22Rv1 (cell line): ENCODE data around the gene KRTAP5-10.
"Not testable (repeated sequence)": the region's sequence is repeated elsewhere in the genome, so short reads cannot be mapped to it uniquely, and the experiment has no call there.

Experiments used
- H3K27ac ChIP-seq: fragments of 450-650 bp; 2 replicates; pipeline ENCODE4 v1.5.1; 2017
- ZFX ChIP-seq: fragments of 450-650 bp; IDR thresholded peaks from 2 replicates; pipeline ENCODE4 v1.6.1; 2017; ENCODE audit warnings: antibody characterized with exemption, borderline replicate concordance
- TF ChIP-seq, protein P1 (sequence below): fragments of 450-650 bp; IDR thresholded peaks from 2 replicates; pipeline ENCODE4 v1.5.1; 2017; ENCODE audit warnings: mild to moderate bottlenecking

KRTAP5-10 gene, protein sequence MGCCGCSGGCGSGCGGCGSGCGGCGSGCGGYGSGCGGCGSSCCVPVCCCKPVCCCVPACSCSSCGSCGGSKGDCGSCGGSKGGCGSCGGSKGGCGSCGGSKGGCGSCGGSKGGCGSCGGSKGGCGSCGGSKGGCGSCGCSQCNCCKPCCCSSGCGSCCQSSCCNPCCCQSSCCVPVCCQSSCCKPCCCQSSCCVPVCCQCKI

DNA sequence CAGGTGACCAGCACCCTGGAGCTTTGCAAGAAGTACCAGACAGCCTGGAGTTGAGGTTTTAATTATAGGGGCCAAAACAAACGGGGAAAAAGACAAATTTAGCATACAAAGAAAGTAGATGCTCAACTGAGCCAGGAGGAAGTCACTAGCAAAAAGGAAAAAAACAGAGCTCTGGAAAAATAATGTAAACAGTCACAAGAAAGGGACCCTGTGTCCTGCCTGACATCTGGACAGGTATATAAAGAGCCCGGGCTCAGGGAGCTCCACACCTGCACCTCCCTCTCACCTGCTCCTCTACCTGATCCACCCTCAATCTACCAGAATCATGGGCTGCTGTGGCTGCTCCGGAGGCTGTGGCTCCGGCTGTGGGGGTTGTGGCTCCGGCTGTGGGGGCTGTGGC lies at the start of gene KRTAP5-10:
Gene KRTAP5-10 (plus strand): TSS at position 301 of the 400 bp plus-strand sequence. CDS start 25 bp downstream, at position 326.
- TF ChIP-seq, protein P1, sequence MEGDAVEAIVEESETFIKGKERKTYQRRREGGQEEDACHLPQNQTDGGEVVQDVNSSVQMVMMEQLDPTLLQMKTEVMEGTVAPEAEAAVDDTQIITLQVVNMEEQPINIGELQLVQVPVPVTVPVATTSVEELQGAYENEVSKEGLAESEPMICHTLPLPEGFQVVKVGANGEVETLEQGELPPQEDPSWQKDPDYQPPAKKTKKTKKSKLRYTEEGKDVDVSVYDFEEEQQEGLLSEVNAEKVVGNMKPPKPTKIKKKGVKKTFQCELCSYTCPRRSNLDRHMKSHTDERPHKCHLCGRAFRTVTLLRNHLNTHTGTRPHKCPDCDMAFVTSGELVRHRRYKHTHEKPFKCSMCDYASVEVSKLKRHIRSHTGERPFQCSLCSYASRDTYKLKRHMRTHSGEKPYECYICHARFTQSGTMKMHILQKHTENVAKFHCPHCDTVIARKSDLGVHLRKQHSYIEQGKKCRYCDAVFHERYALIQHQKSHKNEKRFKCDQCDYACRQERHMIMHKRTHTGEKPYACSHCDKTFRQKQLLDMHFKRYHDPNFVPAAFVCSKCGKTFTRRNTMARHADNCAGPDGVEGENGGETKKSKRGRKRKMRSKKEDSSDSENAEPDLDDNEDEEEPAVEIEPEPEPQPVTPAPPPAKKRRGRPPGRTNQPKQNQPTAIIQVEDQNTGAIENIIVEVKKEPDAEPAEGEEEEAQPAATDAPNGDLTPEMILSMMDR: no peak
- TF ChIP-seq ZFX: no peak
- no peak within 1 kb of the TSS for H3K27ac ChIP-seq

DNA sequence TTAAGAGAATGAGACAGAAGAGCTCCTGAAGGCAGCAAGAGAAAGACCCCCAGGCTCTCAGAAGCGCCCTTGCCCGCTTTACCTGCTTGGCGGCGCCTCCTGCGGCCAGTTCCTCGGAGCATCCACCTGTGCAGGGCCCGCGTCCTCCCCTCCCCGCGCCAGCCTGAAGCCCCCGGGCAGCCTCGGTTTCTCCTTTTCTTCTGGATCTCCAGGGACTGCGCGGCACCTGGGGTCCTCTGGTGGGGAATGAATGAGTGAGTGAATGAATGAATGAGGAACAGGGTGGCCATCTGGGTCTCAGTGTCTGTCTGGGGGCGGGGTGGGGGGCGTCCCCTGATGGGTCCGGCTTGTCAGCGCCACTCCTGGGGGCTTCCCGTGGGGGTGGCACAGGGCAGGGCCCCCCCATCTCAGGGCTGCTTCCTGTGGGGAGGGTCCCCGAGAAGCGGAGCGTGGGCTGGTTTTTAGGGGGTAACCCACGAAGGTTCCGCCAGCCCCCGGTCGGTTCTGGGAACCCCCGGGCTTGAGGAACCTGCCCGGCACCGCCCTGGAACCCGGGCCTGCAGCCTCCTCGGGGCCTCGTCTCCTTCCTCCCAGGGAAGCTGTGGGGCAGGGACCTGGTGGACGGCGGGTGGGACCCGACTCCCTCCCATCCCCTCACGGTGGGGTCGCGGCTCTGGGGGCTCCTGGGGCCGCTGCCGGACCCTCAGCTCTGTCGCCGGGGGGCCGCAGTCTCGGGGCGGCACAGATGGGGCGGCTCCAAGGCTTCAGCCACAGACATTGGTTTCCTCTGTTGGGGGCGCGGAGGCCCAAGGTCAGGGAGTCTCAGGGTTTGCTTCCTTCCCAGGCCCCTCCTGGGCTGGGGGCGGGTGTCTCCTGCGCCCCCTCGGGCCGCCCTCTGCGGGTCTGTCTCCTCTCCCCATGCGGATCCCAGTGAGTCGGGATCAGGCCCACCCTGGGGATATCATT lies 46.6 kb upstream of the KRTAP5-10 start:
- no peak for TF ChIP-seq ZFX
- TF ChIP-seq, protein P1: no peak
- H3K27ac ChIP-seq: no peak overlapping the region

DNA sequence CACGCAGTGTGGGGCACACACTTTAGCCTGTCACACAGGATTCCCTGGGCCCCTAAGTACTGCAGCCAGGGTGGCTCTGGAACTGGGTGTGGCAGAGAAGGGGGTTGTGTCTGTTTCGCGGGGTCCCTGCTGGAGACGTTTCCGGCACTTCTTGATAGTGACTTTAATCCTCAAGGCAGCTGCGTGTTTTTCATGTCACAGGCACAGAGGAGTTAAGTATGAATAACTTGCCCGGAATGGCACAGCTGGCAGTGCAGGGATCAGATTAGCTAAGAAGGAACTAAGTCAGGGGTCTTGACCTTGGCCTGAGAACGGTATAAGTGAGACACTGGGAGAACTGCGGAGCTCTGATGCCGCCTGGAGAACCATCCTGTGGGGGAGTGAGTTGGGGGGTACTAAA lies 45.8 kb upstream of the KRTAP5-10 start:
- TF ChIP-seq, protein P1: no peak
- TF ChIP-seq ZFX: no peak
- no peak overlapping the region for H3K27ac ChIP-seq

DNA sequence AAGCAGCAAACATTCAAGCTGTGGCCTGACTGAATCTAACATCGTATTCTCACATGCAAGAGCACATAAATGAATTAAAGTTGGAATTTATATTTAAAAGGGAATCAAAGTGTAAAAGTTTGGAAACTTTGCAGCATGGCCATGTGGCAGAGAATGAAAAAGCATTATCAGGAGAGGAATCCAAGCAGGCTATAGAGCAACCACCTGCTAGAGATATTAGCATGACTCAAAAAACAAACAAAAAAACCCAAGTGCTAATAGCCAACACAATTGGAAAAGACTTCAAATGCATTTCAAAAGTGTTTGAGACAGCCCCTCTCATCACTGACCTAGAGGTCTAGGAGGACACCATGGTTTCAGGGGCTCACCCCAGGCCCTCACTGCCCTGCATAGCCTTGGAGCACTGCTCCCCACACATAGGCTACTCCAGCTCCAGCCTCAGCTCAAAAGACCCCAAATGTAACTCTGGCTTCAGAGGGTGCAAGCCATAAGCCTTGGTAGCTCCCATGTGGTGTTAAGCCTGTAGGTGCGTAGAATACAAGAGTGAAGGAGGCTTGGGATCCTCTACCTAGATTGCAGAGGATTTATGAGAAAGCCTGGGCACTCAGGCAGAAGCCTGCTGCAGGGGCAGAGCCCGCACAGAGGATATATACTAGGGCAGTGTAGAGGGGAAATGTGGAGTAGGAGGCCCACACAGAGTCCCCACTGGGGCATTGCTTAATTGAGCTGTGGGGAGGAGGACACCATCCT lies 40.0 kb upstream of the KRTAP5-10 start:
- TF ChIP-seq, protein P1: no peak
- no peak for TF ChIP-seq ZFX
- no peak overlapping the region; the same call in 1 of the 2 replicates for H3K27ac ChIP-seq

DNA sequence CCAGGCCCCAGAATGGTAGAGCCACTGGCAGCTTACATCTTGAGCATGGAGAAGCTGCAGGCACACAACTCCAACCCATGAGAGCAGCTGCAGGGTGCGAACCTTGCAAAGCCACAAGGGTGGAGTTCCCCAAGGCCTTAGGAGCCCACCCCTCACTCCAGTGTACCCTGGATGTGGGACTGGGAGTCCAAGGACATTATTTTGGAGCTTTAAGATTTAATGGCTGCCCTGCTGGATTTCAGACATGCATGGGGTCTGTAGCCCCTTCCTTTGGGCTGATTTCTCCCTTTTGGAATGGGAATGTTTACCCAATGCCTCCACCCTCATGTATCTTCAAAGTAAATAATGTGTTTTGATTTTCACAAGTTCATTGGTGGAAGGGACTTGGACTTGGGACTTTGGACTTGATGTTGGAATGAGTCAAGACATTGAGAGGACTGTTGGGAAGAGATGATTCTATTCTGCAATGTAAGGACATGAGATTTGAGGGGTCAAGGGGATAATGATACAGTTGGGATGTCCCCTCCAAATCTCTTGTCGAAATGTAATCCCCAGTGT lies 39.3 kb upstream of the KRTAP5-10 start:
- TF ChIP-seq, protein P1: no peak
- TF ChIP-seq ZFX: no peak
- no peak overlapping the region; the same call in 1 of the 2 replicates for H3K27ac ChIP-seq

DNA sequence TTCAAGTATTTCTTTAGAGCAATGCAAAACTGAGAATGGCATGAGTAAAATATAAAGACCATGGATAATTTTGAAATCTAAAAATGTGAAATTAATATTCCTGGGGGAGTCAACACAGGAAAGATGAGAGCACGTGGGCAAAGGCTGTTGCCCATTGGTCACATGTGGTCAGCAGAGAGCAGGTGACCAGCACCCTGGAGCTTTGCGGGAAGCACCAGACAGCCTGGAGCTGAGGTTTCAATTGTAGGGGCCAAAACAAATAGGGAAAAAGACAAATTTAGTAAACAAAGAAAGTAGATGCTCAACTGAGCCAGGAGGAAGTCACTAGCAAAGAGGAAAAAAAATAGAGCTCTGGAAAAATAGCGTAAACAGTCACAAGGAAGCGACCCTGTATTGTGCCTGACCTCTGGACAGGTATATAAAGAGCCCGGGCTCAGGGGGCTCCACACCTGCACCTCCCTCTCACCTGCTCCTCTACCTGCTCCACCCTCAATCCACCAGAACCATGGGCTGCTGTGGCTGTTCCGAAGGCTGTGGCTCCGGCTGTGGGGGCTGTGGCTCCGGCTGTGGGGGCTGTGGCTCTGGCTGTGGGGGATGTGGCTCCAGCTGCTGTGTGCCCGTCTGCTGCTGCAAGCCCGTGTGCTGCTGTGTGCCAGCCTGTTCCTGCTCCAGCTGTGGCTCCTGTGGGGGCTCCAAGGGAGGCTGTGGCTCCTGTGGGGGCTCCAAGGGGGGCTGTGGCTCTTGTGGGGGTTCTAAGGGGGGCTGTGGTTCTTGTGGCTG lies 38.4 kb upstream of the KRTAP5-10 start, which contains the start of gene KRTAP5-7:
Gene KRTAP5-7 (plus strand): TSS at position 472 of the 780 bp plus-strand sequence. CDS start 34 bp downstream, at position 506.
- H3K27ac ChIP-seq: not testable (repeated sequence)
